KOPT-K1 (cell line): ENCODE measurements around the gene ZNF79.
"Not testable (repeated sequence)": the region's sequence is repeated elsewhere in the genome, so short reads cannot be mapped to it uniquely, and the experiment has no call there.

ENCODE experiments used
- H3K27ac ChIP-seq: fragments of 200-600 bp; sonication (generic); 2 replicates; pipeline ENCODE4 v1.5.1; 2016; ENCODE audit warnings: antibody characterized with exemption, mild to moderate bottlenecking, low read depth, low read length; ENCODE audit not compliant: poor library complexity, severe bottlenecking
- H3K36me3 ChIP-seq: fragments of 200-600 bp; sonication (generic); 2 replicates; pipeline ENCODE4 v1.5.1; 2017; ENCODE audit warnings: antibody characterized with exemption, mild to moderate bottlenecking, low read length, moderate library complexity; ENCODE audit not compliant: insufficient read depth
- H3K9me3 ChIP-seq: fragments of 200-600 bp; sonication (generic); 2 replicates; pipeline ENCODE4 v1.5.1; 2017; ENCODE audit warnings: antibody characterized with exemption, low read length, mild to moderate bottlenecking; ENCODE audit not compliant: insufficient read depth, poor library complexity, severe bottlenecking

ZNF79 gene

DNA sequence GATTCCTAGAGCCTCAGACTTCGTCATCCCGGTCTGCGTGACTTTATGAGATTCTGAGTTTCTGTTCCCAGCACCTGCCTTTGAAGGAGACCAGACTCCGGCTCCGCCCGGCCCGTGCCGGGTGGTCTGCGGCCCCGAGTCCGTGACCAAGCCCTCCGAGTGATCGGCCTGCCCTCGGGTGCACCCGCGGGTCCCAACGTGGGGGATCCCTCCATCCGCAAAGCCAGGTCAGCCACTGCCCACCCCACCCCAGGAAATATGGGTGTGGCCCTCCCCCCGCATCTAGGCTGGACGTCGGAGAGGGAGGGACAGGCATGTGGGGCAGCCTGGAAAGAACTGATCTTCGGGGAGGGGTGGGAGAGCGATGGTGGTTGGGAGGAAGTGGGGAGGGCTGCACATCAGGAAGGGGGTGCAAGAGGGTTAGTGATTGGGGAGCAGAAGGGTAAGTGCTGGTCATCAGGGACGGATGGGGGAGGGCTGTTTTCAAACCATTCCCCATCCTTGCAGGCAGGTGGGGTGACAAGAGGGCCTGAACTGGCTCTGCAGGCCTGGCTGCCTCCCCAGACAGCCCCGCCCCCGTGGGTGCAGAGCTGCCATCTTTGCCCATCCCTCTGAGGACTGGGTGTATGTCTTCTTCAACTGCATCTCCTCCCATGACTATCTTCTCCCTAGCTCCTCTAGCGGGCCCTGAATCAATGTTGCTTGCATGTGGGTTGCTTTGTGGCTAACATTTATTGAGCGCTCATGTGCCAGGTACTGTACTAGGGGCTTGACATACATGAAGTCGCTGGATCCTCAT lies 27.9 kb downstream of the ZNF79 start:
- Histone ChIP-seq H3K36me3 (peaks cover 35% of the 10 kb centered on the region), H3K27ac (peak overlapping the region; percentile 81), H3K9me3 (no peaks in the 10 kb centered on the region)

DNA sequence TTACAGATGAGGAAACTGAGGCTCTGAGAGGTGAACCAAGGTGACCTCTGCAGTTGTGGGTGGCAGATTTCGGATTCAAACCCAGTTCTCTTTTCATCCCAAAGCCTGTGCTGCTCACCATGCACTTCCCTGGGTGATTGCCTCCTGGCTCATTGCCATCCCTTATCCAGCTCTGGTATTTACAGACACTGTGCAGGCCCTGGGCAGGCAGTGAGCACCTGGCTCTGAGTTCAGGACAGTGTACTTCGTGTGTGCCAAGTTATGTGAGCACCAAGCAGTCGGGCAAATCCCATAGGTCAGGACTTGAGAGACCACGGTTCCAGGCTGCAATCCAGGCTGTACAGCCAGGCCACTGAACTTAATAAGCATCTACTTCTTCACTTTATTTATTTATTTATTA lies 28.5 kb downstream of the ZNF79 start:
- Histone ChIP-seq H3K36me3 (peaks cover 29% of the 10 kb centered on the region), H3K27ac (peak overlapping the region; percentile 81), H3K9me3 (no peaks in the 10 kb centered on the region)

DNA sequence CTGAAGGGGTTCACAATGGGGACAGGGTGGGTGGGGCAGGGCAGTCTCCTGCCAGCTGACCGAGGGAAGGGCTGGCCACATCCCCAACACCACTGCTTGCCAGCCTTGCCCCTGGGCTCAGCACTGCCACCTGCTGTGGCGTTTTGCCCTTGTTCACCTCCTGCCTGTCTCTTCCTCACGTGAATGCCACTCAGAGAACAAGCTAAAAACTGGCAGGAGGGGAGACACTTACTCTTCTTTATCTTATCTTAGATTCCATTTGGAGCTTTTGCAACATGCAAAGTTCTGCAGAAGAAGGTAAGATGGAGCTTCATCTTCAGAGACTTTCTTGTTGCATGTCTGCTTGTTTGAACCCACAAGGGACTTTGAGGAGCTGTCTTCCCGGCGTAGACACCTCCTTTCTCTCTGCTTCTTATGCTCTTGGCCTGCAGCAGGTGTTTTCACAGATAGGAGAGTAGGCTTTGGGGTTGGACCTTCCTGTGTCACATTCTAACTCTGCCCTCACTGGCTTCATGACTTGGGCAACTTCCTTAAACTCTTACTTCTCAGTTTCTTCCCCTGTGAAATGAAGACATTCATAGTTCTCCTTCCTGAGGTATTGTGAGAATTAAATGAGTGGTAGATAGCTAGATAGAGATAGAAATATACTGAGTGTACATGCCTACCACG lies 31.3 kb downstream of the ZNF79 start:
- peaks cover 11% of the 10 kb centered on the region for H3K36me3 ChIP-seq
- no peaks in the 10 kb centered on the region for H3K9me3 ChIP-seq
- no peak overlapping the region for H3K27ac ChIP-seq

DNA sequence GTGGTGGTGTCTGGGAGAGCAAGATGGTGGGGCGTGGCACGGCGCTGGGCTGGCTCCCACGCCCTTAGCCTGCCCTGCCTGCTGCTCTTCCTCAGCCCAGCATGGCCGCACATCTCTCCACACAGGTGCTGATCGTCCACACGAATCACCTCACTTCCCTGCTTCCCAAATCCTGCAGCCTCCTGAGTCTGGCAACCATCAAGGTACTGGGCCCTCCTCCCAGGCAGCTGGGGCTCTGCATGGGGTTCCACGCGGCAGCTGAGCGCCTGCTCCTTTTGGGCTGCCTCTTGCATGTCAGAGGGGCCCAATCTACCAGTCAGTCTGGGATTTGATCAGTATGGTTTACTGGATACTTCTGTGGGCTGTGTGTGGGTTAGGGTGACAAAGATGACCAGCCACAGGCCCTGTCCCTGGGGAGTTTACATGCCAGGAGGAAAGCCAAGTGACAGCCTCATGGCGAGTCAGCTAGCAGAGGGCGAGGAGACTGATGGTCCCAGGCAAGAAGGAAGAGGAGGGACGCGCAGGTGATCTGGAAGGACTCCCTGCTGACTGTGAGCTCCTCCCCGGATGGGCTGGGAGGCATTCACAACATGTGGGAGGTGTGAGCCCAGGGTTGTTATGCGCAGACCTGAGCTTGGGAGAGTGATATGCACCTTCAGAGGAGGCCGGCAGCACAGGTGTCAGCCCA lies 33.2 kb downstream of the ZNF79 start:
- Histone ChIP-seq H3K9me3 (no peaks in the 10 kb centered on the region), H3K27ac (no peak overlapping the region), H3K36me3 (peaks cover 24% of the 10 kb centered on the region)

DNA sequence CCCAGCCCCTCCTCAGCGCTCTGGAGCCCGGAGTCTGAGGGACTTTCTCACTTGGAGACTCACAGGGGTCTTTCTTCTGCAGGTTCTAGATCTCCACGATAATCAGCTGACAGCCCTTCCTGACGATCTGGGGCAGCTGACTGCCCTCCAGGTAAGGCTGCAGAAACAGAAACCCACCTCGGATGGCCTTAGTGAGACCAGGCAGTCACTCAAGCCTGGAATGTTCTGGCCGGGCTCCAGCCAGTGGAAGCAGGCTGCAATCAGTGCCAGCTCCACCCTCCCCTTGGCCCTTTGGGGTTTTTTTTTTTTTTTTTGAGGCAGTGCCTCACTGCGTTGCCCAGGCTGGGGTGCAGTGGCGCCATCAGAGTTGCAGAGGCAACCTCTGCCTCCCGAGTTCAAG lies 34.7 kb downstream of the ZNF79 start:
- Histone ChIP-seq H3K27ac (no peak overlapping the region), H3K9me3 (no peaks in the 10 kb centered on the region), H3K36me3 (peaks cover 27% of the 10 kb centered on the region)

DNA sequence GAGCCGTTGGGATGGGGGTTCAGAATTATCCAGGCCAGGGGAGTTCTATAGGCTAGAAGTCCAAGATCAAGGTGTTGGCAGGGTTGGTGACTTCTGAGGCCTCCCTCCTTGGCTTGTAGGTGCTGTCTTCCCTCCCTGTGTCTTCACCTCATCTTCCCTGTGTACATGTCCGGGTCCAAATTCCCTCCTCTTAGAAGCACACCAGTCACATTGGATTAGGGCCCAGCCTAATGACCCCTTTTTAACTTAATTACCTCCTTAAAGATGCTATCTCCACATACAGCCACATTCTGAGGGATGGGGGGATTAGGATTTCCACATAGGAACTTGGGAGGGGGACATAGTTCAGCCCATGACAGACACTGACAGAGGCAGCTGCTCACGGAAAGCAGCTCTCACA lies 39.2 kb downstream of the ZNF79 start:
- Histone ChIP-seq H3K27ac (no peak overlapping the region), H3K9me3 (no peaks in the 10 kb centered on the region), H3K36me3 (peaks cover 27% of the 10 kb centered on the region)

DNA sequence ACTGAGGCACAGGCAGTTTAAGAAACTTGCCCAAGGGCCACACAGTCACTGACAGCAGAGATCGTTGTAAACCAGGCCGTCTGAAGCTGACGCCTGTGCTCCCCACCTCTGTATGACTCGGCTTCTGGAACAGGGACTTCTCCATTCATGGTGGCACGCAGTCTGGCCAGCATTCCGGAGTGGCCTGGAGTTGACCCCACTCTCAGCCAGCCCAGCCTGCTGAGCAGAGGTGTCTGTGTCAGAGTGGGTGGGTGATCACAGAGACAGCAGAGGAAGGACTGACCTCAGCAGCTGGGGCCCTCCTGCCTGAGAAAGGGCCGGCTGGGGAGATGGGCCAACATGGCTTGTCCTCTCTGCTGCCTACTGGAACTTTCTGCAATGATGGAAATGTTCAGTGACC lies 39.7 kb downstream of the ZNF79 start:
- no peak overlapping the region for H3K27ac ChIP-seq
- H3K36me3 ChIP-seq, result peaks cover 25% of the 10 kb centered on the region
- no peaks in the 10 kb centered on the region for H3K9me3 ChIP-seq

DNA sequence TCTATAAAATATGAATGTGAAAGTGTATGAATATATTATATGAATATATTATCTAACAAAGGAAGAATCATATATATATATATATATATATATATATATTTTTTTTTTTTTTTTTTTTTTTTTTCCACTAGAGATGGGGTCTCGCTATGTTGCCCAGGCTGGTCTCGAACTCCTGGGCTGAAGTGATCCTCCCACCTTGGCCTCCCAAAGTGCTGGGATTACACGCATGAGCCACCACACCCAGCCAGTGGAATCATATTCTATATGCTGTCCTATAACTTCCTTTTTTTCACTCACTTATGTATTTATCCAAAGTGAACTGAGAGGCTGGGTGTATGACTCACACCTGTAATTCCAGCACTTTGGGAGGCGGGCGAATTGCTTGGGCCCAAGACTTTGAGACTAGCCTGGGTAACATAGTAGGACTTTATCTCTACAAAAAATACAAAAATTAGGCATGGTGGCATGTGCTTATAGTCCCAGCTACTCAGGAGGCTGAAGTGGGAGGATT lies 42.3 kb downstream of the ZNF79 start:
- H3K9me3 ChIP-seq, H3K27ac ChIP-seq: not testable (repeated sequence)
- peaks cover 12% of the 10 kb centered on the region for H3K36me3 ChIP-seq

DNA sequence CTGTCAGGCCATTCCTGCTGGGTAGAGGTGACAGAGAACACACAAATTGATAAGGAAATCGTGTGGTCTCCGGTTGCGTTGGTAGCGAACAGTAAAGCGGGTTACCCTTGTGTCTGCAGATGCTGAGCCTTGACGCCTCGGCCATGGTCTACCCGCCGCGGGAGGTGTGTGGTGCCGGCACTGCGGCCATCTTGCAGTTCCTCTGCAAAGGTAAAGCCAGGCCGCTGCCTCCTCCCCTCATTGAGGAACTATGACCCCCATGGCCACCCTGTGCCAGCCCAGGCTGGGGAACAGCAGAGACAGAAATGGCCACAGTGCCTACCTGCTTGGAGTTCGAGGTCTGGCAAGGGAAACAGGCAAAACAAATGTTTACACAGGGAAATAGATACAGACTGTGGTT lies 43.4 kb downstream of the ZNF79 start:
- Histone ChIP-seq H3K36me3 (peaks cover under 1% of the 10 kb centered on the region; the same call in 1 of the 2 replicates), H3K27ac (no peak overlapping the region), H3K9me3 (no peaks in the 10 kb centered on the region)

DNA sequence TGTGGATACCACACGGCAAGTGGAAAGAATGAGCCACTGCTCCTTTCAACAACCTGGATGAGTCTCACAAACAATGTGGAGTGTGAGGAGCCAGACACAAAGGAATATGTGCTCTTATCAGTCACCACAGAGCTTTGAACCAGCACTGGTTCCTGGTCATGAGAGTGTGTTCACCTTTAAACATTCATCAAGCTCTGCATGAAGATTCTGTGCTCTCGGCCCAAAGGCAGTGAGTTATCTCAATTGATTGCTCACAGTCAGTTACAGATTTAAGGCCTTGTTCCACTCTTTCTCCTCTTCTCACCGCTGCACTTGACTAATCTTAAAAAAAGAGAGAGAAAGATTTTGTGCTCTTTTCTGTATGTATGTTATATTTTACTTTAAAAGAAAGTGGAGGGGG lies 46.5 kb downstream of the ZNF79 start:
- Histone ChIP-seq H3K9me3 (no peaks in the 10 kb centered on the region), H3K36me3 (no peaks in the 10 kb centered on the region; the same call in 1 of the 2 replicates)

DNA sequence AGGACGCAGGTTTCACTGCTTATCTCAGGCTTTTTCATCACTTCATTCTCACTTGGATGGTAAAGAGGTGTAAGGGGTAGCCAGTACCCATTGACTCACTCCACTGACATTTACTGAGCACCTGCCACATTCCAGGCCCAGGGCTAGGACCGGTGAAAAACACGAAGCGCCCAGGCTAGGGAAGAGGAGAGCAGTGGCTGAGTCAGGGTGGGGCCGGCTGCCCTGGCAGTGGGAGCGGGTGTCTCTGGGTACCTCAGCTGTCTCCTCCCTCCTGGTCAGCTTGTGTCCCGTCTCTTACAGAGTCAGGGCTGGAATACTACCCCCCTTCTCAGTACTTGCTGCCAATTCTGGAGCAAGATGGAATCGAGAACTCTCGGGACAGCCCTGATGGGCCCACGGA lies 49.3 kb downstream of the ZNF79 start:
- peaks cover 3% of the 10 kb centered on the region; the same call in 1 of the 2 replicates for H3K36me3 ChIP-seq
- no peaks in the 10 kb centered on the region for H3K9me3 ChIP-seq
- H3K27ac ChIP-seq, result no peak overlapping the region

More for the DNA sequence above, 46.5 kb downstream of the ZNF79 start:
- no peak overlapping the region for H3K27ac ChIP-seq

DNA sequence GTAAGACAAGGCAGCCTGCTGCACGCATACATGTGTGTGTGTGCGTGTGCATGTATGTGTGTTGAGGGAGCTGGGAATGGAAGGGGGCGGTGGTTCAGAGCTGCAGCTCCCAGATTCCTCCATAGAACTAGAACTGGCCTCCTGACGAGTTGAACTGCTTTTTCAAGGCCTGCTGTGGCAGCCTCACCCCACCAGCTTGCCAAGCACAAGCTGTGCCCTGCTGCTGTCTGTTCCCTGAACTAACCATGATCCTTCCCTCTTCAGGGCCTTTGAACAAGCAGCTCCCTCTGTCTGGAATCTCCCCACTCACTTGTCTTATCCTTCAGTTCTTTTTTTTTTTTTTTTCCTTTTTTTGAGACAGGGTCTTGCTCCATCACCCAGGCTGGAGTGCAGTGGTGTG lies 49.8 kb downstream of the ZNF79 start:
- H3K36me3 ChIP-seq, result peaks cover 7% of the 10 kb centered on the region; the same call in 1 of the 2 replicates
- H3K27ac ChIP-seq, result no peak overlapping the region

DNA sequence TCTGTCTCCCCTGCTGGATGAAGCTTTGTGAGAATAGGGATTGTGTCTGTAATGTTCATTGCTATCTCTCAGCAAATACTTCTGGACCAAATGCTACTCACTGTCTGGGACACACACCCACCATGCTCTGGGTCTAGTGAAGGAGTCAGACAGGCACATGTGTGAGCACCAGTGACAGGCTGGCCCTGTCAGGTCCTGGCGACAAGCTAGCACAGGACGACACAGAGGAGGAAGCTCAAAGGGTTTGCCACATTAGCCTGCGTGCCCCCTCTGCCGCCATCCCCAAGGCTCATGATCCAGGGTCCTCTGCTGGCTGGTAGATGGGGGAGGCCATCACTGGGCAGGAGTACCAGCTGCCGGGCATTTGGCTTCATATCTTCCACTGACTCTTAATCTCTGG lies 50.4 kb downstream of the ZNF79 start:
- peaks cover 12% of the 10 kb centered on the region; the same call in 1 of the 2 replicates for H3K36me3 ChIP-seq
- H3K27ac ChIP-seq, result no peak overlapping the region
- no peaks in the 10 kb centered on the region for H3K9me3 ChIP-seq

More for the DNA sequence above, 49.8 kb downstream of the ZNF79 start:
- no peaks in the 10 kb centered on the region for H3K9me3 ChIP-seq

DNA sequence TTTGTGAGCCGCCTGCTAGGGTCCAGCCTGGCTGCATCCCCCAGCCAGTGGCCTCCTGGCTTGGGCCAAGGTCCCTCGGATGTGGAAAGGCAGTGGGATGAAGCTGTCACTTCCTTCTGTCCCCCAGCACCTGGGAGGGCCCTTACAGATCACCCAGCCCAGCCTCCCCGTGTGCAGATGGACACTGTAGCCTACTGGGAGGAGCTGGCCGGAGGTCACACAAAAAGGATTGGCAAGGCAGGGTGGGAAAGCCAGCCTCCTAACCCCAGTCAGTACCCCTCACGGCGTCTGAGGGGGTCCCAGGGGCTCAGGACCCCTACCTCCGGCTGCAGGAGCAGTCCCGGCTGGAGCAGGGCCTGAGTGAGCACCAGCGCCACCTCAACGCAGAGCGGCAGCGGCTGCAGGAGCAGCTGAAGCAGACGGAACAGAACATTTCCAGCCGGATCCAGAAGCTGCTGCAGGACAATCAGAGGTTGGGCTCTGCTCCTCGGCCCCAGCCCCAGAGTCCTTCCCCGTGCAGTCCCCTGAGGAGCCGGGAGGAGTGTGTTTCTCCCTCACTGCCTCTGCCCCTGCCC lies 55.4 kb downstream of the ZNF79 start:
- Histone ChIP-seq H3K9me3 (no peaks in the 10 kb centered on the region), H3K27ac (no peak overlapping the region), H3K36me3 (peaks cover 32% of the 10 kb centered on the region; the same call in 1 of the 2 replicates)

DNA sequence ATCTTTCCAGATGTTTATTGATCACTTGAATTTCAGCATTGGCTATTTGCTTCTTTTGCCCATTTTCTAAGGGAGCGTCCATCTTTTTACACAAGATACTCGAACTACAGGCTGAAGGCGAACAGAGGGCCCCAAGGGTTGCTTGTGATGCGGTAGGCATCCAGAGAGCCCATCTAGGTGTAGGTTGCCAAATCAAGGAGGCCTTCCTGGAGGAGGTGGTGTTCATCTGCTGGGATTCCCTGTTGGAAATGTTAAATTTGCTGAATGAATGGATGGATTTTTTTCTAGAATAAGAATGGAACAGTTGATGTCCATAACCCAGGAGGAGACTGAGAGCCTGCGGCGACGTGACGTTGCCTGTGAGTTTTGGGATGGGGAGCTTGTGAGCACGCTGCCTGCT lies 58.5 kb downstream of the ZNF79 start:
- peaks cover 36% of the 10 kb centered on the region; the same call in 1 of the 2 replicates for H3K36me3 ChIP-seq

More for the DNA sequence above, 58.5 kb downstream of the ZNF79 start:
- no peak overlapping the region for H3K27ac ChIP-seq
- H3K9me3 ChIP-seq, result no peaks in the 10 kb centered on the region
